ENCODE results near the gene KCP.

The KCP gene

GRCh38 chr7:128837521-128837921, 73.0 kb downstream of the KCP start:
- no peak for FAIRE-seq

DNA sequence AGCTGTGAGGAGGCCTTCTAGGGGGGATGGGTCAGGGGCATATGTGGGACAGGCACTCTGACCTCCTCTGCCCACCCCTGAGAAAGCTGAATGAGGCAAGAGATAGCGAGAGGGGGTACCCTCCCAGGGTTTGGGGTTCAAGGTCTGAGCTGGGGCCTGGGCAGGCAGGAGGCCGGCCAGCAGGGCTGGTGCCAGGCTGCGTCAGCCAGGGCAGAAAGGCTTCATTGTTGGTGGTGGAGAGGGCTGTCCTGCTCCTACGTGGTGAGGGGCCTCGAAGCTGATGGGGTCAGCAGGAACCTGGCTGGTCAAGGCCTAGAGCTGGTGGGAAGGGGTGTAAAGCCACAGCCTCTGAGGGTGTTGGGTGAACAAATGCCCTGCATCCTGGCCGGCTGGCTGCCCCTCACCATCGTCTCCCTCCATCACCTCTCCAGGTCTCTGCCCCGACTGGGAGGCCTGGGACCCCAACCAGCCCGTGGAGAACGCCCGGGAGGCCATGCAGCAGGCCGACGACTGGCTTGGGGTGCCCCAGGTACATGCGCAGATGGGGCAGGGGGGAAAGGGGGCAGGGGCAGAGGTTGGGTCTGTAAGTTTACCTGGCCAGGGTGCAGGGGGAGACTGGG, 73.7 kb downstream of the KCP start:
- no peak for FAIRE-seq

DNA sequence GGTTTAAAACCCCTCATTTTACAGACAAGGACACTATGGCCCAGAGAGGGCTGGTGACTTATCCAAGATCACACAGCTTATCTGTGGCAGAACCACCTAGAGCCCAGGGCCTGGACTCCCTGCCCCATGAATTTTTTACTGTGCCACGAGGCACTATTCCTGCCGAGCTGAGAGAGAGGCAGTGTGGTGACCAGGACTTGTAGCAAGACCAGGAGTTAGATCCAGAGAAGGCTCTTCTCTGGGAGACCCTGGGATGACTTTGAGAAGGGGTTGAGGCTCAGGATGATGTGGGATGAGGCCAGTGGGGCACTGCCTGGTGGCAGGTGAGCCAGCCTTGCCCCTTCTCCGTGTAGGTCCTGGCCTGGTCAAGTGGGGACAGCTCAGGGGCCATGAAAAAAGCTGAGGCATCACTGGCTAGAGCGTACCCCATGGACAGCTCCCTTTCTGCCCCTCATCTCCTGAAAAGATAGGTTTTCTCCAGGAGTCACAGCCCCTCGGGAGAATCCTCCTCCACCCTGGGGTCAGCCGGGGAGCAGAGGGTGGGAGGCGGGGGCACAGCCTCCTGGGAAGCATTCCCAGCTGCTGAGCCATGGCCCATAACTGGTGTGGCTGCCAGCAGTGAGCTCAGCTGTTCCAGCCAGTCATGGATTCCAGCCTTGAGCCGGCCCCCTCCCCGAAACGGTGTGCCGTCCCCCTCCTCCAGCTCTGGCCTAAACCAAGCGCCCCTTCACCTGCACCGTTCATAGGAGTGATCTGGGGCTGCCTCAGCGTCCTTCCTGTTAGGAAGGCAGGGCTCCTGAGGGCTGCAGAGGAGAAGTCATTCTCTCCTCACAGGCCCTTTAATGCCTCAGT, 74.5 kb downstream of the KCP start:
- no peak for FAIRE-seq

- no peak for FAIRE-seq
Observed at GRCh38 chr7:128835231-128835751, 75.2 kb downstream of the KCP start.

DNA sequence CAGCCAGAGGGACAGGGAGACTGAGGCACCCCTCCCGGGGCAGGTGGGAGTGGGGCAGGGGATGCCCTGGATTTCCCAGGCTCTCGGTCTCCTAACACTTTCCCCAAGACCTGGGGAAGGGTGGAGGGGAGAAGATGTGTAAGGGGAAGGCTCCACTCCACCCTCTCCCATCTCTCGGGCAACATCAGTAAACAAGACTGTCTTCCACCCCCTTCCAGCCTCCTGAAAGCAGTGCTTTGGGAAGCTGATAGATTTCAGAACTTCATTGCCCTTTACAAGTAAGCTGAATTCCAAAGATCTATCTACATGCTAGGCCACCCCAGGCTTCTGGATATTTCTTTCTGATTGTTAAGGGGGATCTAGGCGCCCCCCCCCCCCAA, 76.6 kb downstream of the KCP start:
- FAIRE-seq = no peak

DNA sequence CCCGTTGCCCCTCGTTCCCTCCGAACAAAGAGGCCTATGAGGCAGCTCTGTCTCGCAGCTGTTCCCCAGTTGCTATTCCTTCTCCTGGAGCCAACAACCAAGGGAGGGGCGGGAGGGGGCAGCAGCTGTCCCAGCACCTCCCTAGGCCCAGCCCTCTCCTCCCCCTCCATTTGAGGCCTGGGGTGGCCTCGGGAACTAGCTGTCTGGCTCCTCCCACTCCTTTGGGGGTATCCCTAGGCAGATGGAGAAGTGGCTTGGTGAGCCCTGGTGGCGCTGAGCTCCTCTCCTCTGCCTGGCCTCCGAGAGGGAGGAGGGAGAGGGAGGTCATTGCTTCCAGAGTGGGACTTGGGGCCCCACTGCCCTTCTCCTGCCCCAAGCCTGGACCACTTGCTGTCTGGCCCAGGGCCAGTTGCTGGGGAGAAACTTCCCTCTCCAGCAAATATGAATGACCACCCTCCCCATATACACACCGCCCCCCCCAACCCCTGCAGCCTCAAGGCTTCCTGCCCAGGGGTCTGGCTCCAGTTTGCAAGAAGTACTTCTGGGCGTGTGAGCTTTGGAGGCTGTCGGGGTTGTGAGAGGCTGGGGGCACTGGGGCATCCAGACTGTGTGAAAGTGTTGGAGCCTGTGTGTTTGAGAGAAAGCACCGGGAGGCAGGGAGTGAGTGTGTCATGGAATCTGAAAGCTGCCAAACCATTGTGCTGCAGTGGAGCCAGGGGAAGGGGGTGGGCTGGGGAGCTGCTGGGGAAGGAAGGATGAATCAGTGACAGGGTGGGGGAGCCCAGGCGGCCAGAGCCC, 77.2 kb downstream of the KCP start:
- FAIRE-seq = no peak

DNA sequence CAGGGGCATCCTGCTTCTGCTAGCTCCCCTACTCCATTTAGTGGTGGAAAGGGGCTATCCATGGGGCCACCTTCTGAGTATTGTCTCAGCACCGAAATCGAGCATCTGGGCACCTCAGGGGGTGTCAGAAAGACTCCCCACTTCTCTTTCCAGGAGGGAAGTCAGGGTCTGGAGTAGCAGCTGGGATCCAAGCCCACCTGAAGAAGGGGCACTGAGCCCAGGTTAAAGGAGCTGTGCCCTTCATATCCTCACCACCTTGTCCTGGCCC, 77.7 kb downstream of the KCP start:
- FAIRE-seq = no peak

DNA sequence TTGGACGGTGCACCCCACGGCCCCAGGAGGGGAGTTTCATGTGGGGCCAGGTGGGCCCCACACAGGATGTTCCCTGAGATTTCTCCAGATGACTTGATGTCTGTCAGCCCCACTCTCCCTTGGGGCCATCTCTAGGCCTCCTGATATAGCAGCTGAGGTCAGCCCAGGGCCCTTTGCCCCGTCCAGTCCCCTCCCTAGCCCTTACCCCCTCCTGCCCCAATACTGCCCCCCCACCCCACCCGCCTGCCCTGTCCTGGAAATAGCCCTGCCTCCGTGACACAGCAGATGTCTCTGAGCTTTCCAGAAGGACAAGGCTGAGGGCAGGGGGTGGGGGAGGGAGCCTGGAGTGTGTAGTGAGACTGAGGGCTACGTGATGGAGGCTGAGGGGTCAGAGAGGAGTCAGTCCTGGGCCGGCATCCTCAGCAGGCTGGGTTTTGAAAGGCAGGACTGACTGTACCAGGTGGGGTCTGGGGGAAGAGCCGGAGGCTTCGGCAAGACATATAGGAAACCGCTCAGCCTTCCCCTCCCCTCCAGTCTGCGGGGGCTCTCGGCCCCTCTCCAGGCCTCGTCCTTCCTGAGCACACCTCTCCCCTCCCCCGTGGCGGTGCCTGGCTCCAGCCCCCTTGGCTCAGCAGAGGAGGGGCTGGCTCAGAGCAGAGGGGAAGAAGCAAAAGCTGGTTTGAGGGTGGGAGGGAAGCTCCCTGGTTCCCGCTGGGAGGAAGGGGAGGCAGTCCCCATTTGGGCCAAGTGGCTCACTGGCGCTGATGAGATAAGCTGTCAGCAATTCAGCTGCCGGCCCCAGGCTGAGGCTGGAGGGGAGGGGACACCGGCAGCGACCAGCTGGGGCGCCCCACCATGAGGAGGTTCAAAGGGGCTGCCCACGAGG, 78.3 kb downstream of the KCP start:
- FAIRE-seq = no peak

DNA sequence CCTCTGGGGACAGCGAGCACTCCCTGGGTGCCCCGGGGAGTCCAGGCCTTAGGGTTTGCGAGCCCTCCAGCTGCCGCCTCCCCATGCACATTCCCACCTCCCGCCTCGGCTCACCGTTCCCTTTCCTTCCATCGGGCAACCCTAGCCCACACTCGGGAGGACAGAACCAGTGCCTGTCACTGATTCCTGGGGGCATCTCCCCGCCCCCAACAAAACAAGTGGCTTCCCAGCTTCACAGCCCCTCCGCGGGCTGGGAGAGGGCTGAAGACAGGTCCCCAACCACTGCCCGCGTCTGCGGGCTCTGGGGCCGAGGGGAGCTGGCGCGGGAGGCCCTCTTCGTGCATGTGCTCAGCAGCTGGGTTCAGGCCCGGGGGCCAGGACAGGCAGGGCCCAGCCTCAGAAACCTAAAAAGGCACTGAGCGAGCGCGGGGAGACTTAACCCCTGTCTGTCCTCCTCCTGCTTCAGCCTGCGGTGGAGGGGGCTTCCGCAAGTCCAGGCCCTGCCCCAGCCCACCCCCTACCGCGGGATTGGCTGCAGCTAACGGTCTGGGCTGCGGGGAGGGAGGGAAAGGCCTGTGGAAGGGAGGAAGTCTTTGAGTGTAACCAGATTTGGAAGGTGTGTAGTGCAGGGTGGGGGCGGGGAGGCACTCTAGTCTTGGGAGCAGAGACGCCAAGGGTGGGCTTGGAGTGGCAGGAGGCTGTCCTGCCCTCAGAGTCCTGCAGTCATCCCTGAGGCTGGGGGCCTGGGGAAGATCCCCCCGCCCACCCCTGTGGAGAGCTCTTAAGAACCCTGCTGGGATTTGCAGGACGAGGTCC, 79.1 kb downstream of the KCP start:
- no peak for FAIRE-seq

GRCh38 chr7:128830231-128831177, 80.0 kb downstream of the KCP start, which contains the start of gene FLNC:
TSS of gene FLNC (plus strand) at chr7:128830406. CDS start at chr7:128830638, 232 bp downstream.
- FAIRE-seq = no peak

- FAIRE-seq = no peak
Observed at GRCh38 chr7:128829391-128830166, 80.9 kb downstream of the KCP start.

GRCh38 chr7:128827971-128828711, 82.4 kb downstream of the KCP start:
- FAIRE-seq = no peak

- no peak for FAIRE-seq
Observed at GRCh38 chr7:128827248-128827958, 83.1 kb downstream of the KCP start.

- FAIRE-seq = no peak
Observed at GRCh38 chr7:128826916-128827247, 83.6 kb downstream of the KCP start.

All from TTC549 (cell line).